K562 (cell line): ENCODE data around the gene PRELID2. TPM values are rescaled to one million over a fixed set of nuclear protein-coding genes. Genes with fewer than 3 reads are reported as not detected.

Experiments used
- CBX5 ChIP-seq: IDR thresholded peaks from 2 replicates; pipeline ENCODE4 v1.6.1; 2014; ENCODE audit warnings: low read depth, borderline replicate concordance
- ETV6 ChIP-seq, 3 experiments: fragments of 150-350 bp in 1 of 3; sonication (generic) in 1 of 3; formaldehyde crosslinking in 1 of 3; IDR thresholded peaks; 2 replicates each; pipeline versions ENCODE4 v1.6.1 to v1.8.0; 2014 to 2022; ENCODE audit warnings: borderline replicate concordance in 2 of 3, low read depth in 2 of 3, antibody characterized with exemption in 1 of 3, low read length in 1 of 3, mild to moderate bottlenecking in 1 of 3, missing genetic modification reagents in 1 of 3
- GATA2 ChIP-seq: sonication (generic); formaldehyde crosslinking; IDR thresholded peaks from 2 replicates; pipeline ENCODE4 v1.4.0; 2020; ENCODE audit warnings: mild to moderate bottlenecking, missing genetic modification reagents
- HDAC1 ChIP-seq, 2 experiments: fragments of 450-650 bp; IDR thresholded peaks; 2 replicates each; pipeline ENCODE4 v1.6.1; 2016 to 2017; ENCODE audit warnings: inconsistent platforms in 1 of 2, mild to moderate bottlenecking in 1 of 2, moderate library complexity in 1 of 2
- JUN ChIP-seq, 2 experiments: sonication (generic) in 1 of 2; formaldehyde crosslinking in 1 of 2; IDR thresholded peaks; 2 replicates each; pipeline versions ENCODE4 v1.6.1 to v1.8.0; 2012 to 2022; ENCODE audit warnings: borderline replicate concordance in 2 of 2, mild to moderate bottlenecking in 2 of 2, improper control_type of control experiment in 1 of 2, low read depth in 1 of 2, low read length in 1 of 2, missing genetic modification reagents in 1 of 2
- KLF13 ChIP-seq: fragments of 450-650 bp; IDR thresholded peaks from 2 replicates; pipeline ENCODE4 v1.6.1; 2016; ENCODE audit warnings: missing genetic modification characterization, low read depth, mild to moderate bottlenecking, missing compliant biosample characterization, moderate library complexity, borderline replicate concordance
- MAFF ChIP-seq: IDR thresholded peaks from 2 replicates; pipeline ENCODE4 v1.6.1; 2012; ENCODE audit warnings: low read length, improper control_type of control experiment
- MAFG ChIP-seq: fragments of 450-650 bp; conservative IDR thresholded peaks from 2 replicates; pipeline ENCODE4 v1.6.1; 2016; ENCODE audit warnings: missing genetic modification characterization, missing compliant biosample characterization
- MBD2 ChIP-seq: sonication (generic); IDR thresholded peaks from 2 replicates; pipeline ENCODE4 v1.6.1; 2016; ENCODE audit warnings: low read depth, borderline replicate concordance
- NRF1 ChIP-seq, 2 experiments: fragments of 450-650 bp; IDR thresholded peaks in 1 of 2; conservative IDR thresholded peaks in 1 of 2; 2 replicates each; pipeline ENCODE4 v1.6.1; 2014; ENCODE audit warnings: mild to moderate bottlenecking in 2 of 2
- PURB ChIP-seq: sonication (generic); formaldehyde crosslinking; IDR thresholded peaks from 2 replicates; pipeline ENCODE4 v1.9.0; 2021; ENCODE audit warnings: low read depth, mild to moderate bottlenecking, missing genetic modification reagents
- RBM17 ChIP-seq: fragments of 200-400 bp; formaldehyde crosslinking; IDR thresholded peaks from 2 replicates; pipeline ENCODE4 v1.6.1; 2017; ENCODE audit warnings: low read depth, mild to moderate bottlenecking, low read length, borderline replicate concordance
- RBM39 ChIP-seq: fragments of 200-400 bp; formaldehyde crosslinking; optimal IDR thresholded peaks from 2 replicates; pipeline ENCODE3; 2018; ENCODE audit warnings: low read depth, low read length
- RNF2 ChIP-seq: sonication (generic); IDR thresholded peaks from 2 replicates; pipeline ENCODE4 v1.6.1; 2016
- RUNX1 ChIP-seq: sonication (generic); IDR thresholded peaks from 2 replicates; pipeline ENCODE4 v1.6.1; 2016; ENCODE audit warnings: antibody characterized with exemption, low read depth
- SIN3A ChIP-seq, 2 experiments: fragments of 150-350 bp in 1 of 2; IDR thresholded peaks; 2 replicates each; pipeline ENCODE4 v1.6.1; 2011 to 2016; ENCODE audit warnings: borderline replicate concordance in 2 of 2, low read depth in 2 of 2, low read length in 2 of 2, mild to moderate bottlenecking in 2 of 2, moderate library complexity in 2 of 2; ENCODE audit not compliant: control insufficient read depth in 1 of 2
- SIRT6 ChIP-seq: IDR thresholded peaks from one replicate; pipeline ENCODE4 v1.6.1; 2012; ENCODE audit warnings: low read depth, mild to moderate bottlenecking, control low read depth, inconsistent platforms, low read length, moderate library complexity
- SREBF1 ChIP-seq: fragments of 150-350 bp; IDR thresholded peaks from 2 replicates; pipeline ENCODE4 v1.6.1; 2014; ENCODE audit warnings: antibody characterized with exemption, low read depth, low read length, borderline replicate concordance
- SRSF7 ChIP-seq: fragments of 200-400 bp; formaldehyde crosslinking; optimal IDR thresholded peaks from 2 replicates; pipeline ENCODE3; 2017; ENCODE audit warnings: mild to moderate bottlenecking, low read depth, low read length
- TAF15 ChIP-seq: fragments of 200-400 bp; formaldehyde crosslinking; IDR thresholded peaks from 2 replicates; pipeline ENCODE4 v1.6.1; 2017; ENCODE audit warnings: mild to moderate bottlenecking, low read depth, low read length, moderate library complexity
- TARDBP ChIP-seq: fragments of 450-650 bp; IDR thresholded peaks from 2 replicates; pipeline ENCODE4 v1.6.1; 2016
- TFAM ChIP-seq: fragments of 250-450 bp; sonication (Bioruptor Pico); conservative IDR thresholded peaks from 2 replicates; pipeline ENCODE4 v1.5.0; 2021; ENCODE audit warnings: mild to moderate bottlenecking, moderate library complexity
- TOE1 ChIP-seq, 2 experiments: fragments of 450-650 bp in 1 of 2; sonication (generic) in 1 of 2; formaldehyde crosslinking in 1 of 2; IDR thresholded peaks; 2 replicates each; pipeline versions ENCODE4 v1.7.1 to v1.8.0; 2016 to 2022; ENCODE audit warnings: borderline replicate concordance in 2 of 2, mild to moderate bottlenecking in 2 of 2, antibody characterized with exemption in 1 of 2, inconsistent platforms in 1 of 2, low read depth in 1 of 2, missing genetic modification reagents in 1 of 2, moderate library complexity in 1 of 2
- U2AF1 ChIP-seq: fragments of 200-400 bp; formaldehyde crosslinking; optimal IDR thresholded peaks from 2 replicates; pipeline ENCODE3; 2017; ENCODE audit warnings: mild to moderate bottlenecking, low read depth, low read length, moderate library complexity
- ZBTB12 ChIP-seq: fragments of 250-450 bp; sonication (Bioruptor Pico); IDR thresholded peaks from 2 replicates; pipeline ENCODE4 v1.4.0; 2020
- ZNF121 ChIP-seq: sonication (generic); formaldehyde crosslinking; conservative IDR thresholded peaks from 2 replicates; pipeline ENCODE4 v1.8.0; 2022; ENCODE audit warnings: missing genetic modification reagents
- ZNF239 ChIP-seq: fragments of 250-450 bp; sonication (Bioruptor Pico); IDR thresholded peaks from 2 replicates; pipeline ENCODE4 v1.4.0; 2020; ENCODE audit warnings: mild to moderate bottlenecking
- ZNF282 ChIP-seq: sonication (generic); formaldehyde crosslinking; IDR thresholded peaks from 2 replicates; pipeline ENCODE4 v1.8.1; 2023; ENCODE audit warnings: missing genetic modification reagents
- ZNF311 ChIP-seq: fragments of 250-450 bp; sonication (Bioruptor Pico); IDR thresholded peaks from 2 replicates; pipeline ENCODE4 v1.4.0; 2020; ENCODE audit warnings: mild to moderate bottlenecking, moderate library complexity
- polyA plus RNA-seq, 8 experiments: library from polyadenylated mRNA; depleted of rRNA in 4 of 8; stranded (reverse) in 5 of 8; unstranded in 3 of 8; fragments of >200 nt; fragmentation: Nextera tagmentation in 2 of 8; fragmentation: Illumina TruSeq in 1 of 8; extraction: Ambion mirVana in 2 of 8; extraction: Trizol in 1 of 8; gene quantifications; 2 replicates each; pipeline versions ENCODE4 v1.2.1 to v1.2.3, GENCODE V29; 2011 to 2014; ENCODE audit warnings: inconsistent platforms in 1 of 8, missing spikeins in 1 of 8
- total RNA-seq, 7 experiments: library from RNA; depleted of rRNA in 6 of 7; stranded (reverse); fragments of >200 nt in 6 of 7; fragmentation: Illumina TruSeq in 2 of 7; extraction: Trizol in 2 of 7; gene quantifications; 2 replicates each; pipeline versions ENCODE4 v1.2.1 to v1.2.3, GENCODE V29; 2011 to 2021; ENCODE audit warnings: low replicate concordance in 1 of 7

PRELID2 gene
- total and polyA plus RNA-seq, 9 of the 15 experiments (the other 6 are each of a cell fraction or from before 2014, with no cell fraction given), result 6.4 to 68.2 (median 28.8) TPM

- TF ChIP-seq ZNF121 (CRISPR knock-in tag) (no peak), ZNF282 (CRISPR knock-in tag) (no peak), PURB (CRISPR knock-in tag) (no peak), RBM39 (no peak), SIN3A (IDR thresholded peaks at IDR 0.05; ENCODE audit: borderline replicate concordance in 2 of 2, control insufficient read depth in 1 of 2, low read depth in 2 of 2, low read length in 2 of 2) (no peak), NRF1 (conservative IDR thresholded peaks at IDR 0.05 in 1 of 2, IDR thresholded peaks at IDR 0.05 in 1 of 2) (peak; percentile 35; a peak in 2 of 4 replicates), CBX5 (peak; percentile 45; the same call in 1 of the 2 replicates), JUN (IDR thresholded peaks at IDR 0.05; ENCODE audit: borderline replicate concordance, low read depth, low read length) (peak; percentile 98), JUN (CRISPR knock-in tag; IDR thresholded peaks at IDR 0.05; ENCODE audit: borderline replicate concordance) (peak; percentile 86; the same call in 1 of the 2 replicates), SREBF1 (no peak), ZBTB12 (no peak), KLF13 (0 out of 2 replicates have a peak, but pooled peaks have one; percentile 15), RUNX1 (no peak; the same call in 1 of the 2 replicates), TFAM (CRISPR knock-in tag) (no peak), ETV6 (IDR thresholded peaks at IDR 0.05; ENCODE audit: borderline replicate concordance in 1 of 2, low read depth in 2 of 2, low read length in 1 of 2) (no peak), ETV6 (CRISPR knock-in tag; IDR thresholded peaks at IDR 0.05; ENCODE audit: borderline replicate concordance) (no peak), MBD2 (peak; percentile 80), GATA2 (CRISPR knock-in tag) (peak; percentile 95), HDAC1 (IDR thresholded peaks at IDR 0.05) (peak in 1 of 2 experiments; percentile 93; a peak in 2 of 4 replicates), SIRT6 (no peak), TARDBP (peak; percentile 70; the same call in 1 of the 2 replicates), MAFF (peak; percentile 54), SRSF7 (no peak), ZNF239 (CRISPR knock-in tag) (peak; percentile 4; the same call in 1 of the 2 replicates), RBM17 (no peak), ZNF311 (CRISPR knock-in tag) (peak; percentile 76), TAF15 (no peak), U2AF1 (no peak), TOE1 (IDR thresholded peaks at IDR 0.05; ENCODE audit: borderline replicate concordance) (peak; percentile 17; the same call in 1 of the 2 replicates), TOE1 (CRISPR knock-in tag; IDR thresholded peaks at IDR 0.05; ENCODE audit: borderline replicate concordance, low read depth) (no peak), MAFG (tag) (peak; percentile 76), RNF2 (peak; percentile 92)
These were observed 19.6 kb upstream of the PRELID2 start (continued) for GRCh38 chr5:145854651-145855258.
